ENCODE data around the gene DNAJB11. TPM values are rescaled to one million over a fixed set of nuclear protein-coding genes. Genes with fewer than 3 reads are reported as not detected.
A peak's percentile ranks its signal among the peaks of the same experiment; 100 is the strongest.

Gene DNAJB11
- 63.2 and 65.9 TPM in 2 replicates for total RNA-seq (2014; rRNA removed; shearing (Covaris generic))
- 99.3 and 102 TPM in 2 replicates for polyA plus RNA-seq (2016; fragmentation: Nextera tagmentation; extraction: Ambion mirVana)

DNA sequence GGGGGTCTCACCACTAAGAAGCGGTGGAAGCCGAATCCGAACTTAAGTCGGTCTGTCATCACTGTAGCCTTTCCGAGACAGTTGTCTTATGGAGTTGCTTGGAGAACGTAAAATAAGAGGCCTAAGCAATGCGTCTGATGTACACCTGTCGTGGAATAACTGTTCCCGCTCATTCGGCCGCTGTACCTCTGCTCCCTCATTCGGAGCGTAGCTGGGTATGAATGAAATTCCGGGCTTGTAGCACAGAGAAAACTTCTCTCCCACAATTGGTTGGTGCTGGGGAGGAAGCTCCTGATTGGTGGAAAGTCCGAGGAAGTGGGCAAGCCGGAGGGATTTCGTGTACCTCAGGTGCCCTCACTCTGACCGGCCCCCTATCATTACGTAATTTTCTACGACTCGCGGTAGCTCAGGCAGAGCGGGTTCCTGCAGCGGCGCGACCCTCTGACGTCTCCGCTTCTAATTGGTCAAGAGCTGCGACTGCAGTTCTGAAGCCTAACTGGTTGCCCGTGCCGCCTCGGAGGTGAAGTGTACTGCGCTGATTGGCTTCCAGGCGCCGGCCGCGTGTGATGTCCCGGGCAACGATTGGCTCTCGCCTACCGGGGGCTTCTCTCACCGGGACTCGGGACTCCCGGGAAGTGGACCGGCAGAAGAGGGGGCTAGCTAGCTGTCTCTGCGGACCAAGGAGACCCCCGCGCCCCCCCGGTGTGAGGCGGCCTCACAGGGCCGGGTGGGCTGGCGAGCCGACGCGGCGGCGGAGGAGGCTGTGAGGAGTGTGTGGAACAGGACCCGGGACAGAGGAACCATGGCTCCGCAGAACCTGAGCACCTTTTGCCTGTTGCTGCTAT is at the start of gene DNAJB11:
DNAJB11 (plus strand) TSS at position 625 of the 845 bp plus-strand sequence; CDS start at position 803, 178 bp downstream.
- Histone ChIP-seq H3K4me1 (ENCODE audit: insufficient read depth) (peaks cover 15% of the 10 kb centered on the region), H3K27ac (peak within 1 kb of the TSS; percentile 67), H3K79me2 (ENCODE audit: insufficient read depth) (peaks cover 65% of the 10 kb centered on the region), H4K20me1 (ENCODE audit: insufficient read depth) (no peaks in the 10 kb centered on the region), H3K27me3 (replicated peaks; ENCODE audit: insufficient read depth) (no peaks in the 10 kb centered on the region), H3K9me2 (ENCODE audit: insufficient read depth) (no peaks in the 10 kb centered on the region), H3K9me3 (ENCODE audit: low read depth) (no peaks in the 10 kb centered on the region), H3F3A (ENCODE audit: insufficient read depth) (no peaks in the 10 kb centered on the region), H3K36me3 (ENCODE audit: low read depth) (peaks cover 20% of the 10 kb centered on the region), H3K4me2 (ENCODE audit: unreplicated experiment) (peak within 1 kb of the TSS; percentile 96), H3K4me3 (peak within 1 kb of the TSS; percentile 92), H2AFZ (peak within 1 kb of the TSS; percentile 97), H3K9ac (peak within 1 kb of the TSS; percentile 94)
- TF ChIP-seq EZH2 (IDR thresholded peaks at IDR 0.05; ENCODE audit: insufficient read depth, poor library complexity, severe bottlenecking), result no peak
- no peak for TF ChIP-seq EZH2phosphoT487 (IDR thresholded peaks at IDR 0.05; ENCODE audit: insufficient read depth, low read depth)
- in situ Hi-C loops (cut with MboI), result no loop called here
- DNase-seq, result peak; percentile 100
- WGBS, 2 experiments (ENCODE audit: low coverage in 1 of 2, low lambda C conversion rate in 2 of 2, missing lambda C conversion rate in 2 of 2), result 1 to 2% methylated on average over 53 to 59 of the region's 59 CpGs

DNA sequence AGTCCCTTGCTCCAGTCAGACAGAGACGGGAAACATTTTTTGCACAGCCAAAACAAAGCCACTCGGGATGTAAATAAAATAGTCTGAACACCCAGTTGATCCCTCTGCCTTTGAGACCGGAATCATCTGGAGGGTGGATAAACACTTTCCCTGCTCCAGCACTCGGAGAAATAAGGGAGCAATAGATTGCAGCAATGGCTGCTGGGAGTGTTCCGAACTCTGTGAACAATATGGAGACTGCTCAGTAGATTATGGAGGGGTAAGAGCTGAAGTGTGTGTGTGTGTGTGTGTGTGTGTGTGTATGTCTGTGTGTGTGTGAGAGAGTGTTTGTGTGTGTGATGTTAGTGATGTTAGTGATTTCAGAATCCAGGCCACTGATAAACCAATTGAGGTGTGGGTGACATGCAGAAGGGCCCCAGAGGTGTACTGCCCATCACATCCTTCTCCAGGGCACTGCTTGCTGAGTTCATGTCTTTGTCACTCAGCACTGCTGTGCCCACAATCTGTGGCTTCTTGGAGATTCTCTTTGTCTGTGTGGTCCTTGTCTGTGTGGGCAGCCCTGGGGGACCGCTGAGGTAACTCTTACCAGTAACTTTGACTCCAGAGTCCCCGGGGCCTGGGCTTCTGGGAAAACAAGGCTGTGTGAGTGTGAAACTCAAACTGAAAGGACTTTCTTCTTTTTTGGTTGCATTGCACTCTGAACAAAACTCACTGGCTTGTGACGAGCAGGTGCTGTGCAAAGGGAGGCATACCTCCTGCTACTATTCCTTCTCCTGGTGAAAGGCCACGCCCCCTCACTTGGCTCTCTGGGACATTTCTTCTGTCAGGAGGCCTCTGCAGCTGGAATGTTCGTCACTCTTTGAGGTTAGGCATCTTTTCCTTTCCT is 49.3 kb upstream of the DNAJB11 start:
- H3K4me1 ChIP-seq (ENCODE audit: insufficient read depth), result no peaks in the 10 kb centered on the region
- H3K79me2 ChIP-seq (ENCODE audit: insufficient read depth), result no peaks in the 10 kb centered on the region
- H4K20me1 ChIP-seq (ENCODE audit: insufficient read depth), result no peaks in the 10 kb centered on the region
- DNase-seq, result no peak
- no peaks in the 10 kb centered on the region for H3K9me2 ChIP-seq (ENCODE audit: insufficient read depth)
- no peak overlapping the region for H3K4me3 ChIP-seq
- H3K36me3 ChIP-seq (ENCODE audit: low read depth), result no peaks in the 10 kb centered on the region
- TF ChIP-seq EZH2phosphoT487 (IDR thresholded peaks at IDR 0.05; ENCODE audit: insufficient read depth, low read depth) (no peak), EZH2 (IDR thresholded peaks at IDR 0.05; ENCODE audit: insufficient read depth, poor library complexity, severe bottlenecking) (no peak)
- no peak overlapping the region for H3K27ac ChIP-seq
- H3K4me2 ChIP-seq (ENCODE audit: unreplicated experiment), result no peak overlapping the region
- H3K27me3 ChIP-seq (replicated peaks; ENCODE audit: insufficient read depth), result peaks cover 54% of the 10 kb centered on the region
- no peaks in the 10 kb centered on the region for H3K9me3 ChIP-seq (ENCODE audit: low read depth)
- no peak overlapping the region for H3K9ac ChIP-seq
- WGBS, 2 experiments (ENCODE audit: low coverage in 1 of 2, low lambda C conversion rate in 2 of 2, missing lambda C conversion rate in 2 of 2), result 44 to 45% methylated on average over 10 of the region's 10 CpGs
- H2AFZ ChIP-seq, result no peak overlapping the region
- H3F3A ChIP-seq (ENCODE audit: insufficient read depth), result no peaks in the 10 kb centered on the region
- in situ Hi-C loops (cut with MboI), result no loop called here

DNA sequence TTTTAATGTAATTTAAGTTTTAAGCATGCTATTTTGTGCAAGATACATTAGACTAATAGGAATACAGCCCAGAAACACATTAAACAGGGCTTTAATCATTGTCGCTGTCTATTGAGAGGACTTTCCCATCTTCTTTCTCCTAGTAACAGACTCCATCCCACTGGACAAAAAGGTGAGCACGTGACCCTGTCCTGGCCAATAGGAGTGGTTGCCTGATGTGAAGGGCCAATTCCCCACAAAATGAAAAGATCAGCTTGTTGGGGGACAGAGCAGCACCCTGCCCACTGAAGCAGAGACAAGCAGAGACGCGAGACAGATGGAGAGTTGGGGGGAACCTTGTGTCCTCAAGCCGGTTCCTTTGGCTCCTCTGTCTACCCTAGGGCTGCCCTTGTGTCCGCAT is 47.5 kb upstream of the DNAJB11 start:
- TF ChIP-seq EZH2phosphoT487 (IDR thresholded peaks at IDR 0.05; ENCODE audit: insufficient read depth, low read depth), result no peak
- no peak for TF ChIP-seq EZH2 (IDR thresholded peaks at IDR 0.05; ENCODE audit: insufficient read depth, poor library complexity, severe bottlenecking)
- Histone ChIP-seq H3K27ac (no peak overlapping the region), H3K27me3 (replicated peaks; ENCODE audit: insufficient read depth) (peaks cover 63% of the 10 kb centered on the region), H3K9me2 (ENCODE audit: insufficient read depth) (no peaks in the 10 kb centered on the region), H3F3A (ENCODE audit: insufficient read depth) (no peaks in the 10 kb centered on the region), H4K20me1 (ENCODE audit: insufficient read depth) (no peaks in the 10 kb centered on the region), H2AFZ (no peak overlapping the region), H3K9ac (no peak overlapping the region), H3K4me3 (no peak overlapping the region), H3K36me3 (ENCODE audit: low read depth) (no peaks in the 10 kb centered on the region), H3K79me2 (ENCODE audit: insufficient read depth) (no peaks in the 10 kb centered on the region), H3K4me2 (ENCODE audit: unreplicated experiment) (no peak overlapping the region), H3K4me1 (ENCODE audit: insufficient read depth) (no peaks in the 10 kb centered on the region), H3K9me3 (ENCODE audit: low read depth) (no peaks in the 10 kb centered on the region)
- DNase-seq, result no peak
- in situ Hi-C loops (cut with MboI), result no loop called here
- 66 to 71% methylated on average over 6 of the region's 6 CpGs for WGBS, 2 experiments (ENCODE audit: low coverage in 1 of 2, low lambda C conversion rate in 2 of 2, missing lambda C conversion rate in 2 of 2)

DNA sequence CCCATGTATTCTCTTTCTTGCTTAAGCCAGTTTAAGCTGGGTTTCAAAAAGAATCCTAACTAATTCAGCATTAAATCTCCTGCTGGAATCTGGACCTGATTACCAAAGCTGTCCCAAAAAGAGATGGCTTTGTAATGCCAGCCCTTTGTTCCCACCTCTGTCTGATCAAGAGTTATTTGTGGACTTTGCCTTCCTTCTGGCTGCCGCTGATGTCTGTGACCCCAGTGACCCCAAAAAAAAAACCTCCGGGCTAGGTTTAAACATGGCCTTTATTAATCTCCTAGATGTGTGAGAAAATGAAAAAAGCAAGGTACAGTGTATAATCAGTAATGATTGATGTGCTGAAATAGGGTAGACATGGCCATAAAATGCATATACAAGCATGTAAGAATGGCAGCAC is 47.1 kb upstream of the DNAJB11 start:
- Histone ChIP-seq H3K36me3 (ENCODE audit: low read depth) (no peaks in the 10 kb centered on the region), H3K27ac (no peak overlapping the region), H4K20me1 (ENCODE audit: insufficient read depth) (no peaks in the 10 kb centered on the region), H3F3A (ENCODE audit: insufficient read depth) (no peaks in the 10 kb centered on the region), H3K4me2 (ENCODE audit: unreplicated experiment) (no peak overlapping the region), H3K9me3 (ENCODE audit: low read depth) (no peaks in the 10 kb centered on the region), H3K9me2 (ENCODE audit: insufficient read depth) (no peaks in the 10 kb centered on the region), H3K9ac (no peak overlapping the region), H3K79me2 (ENCODE audit: insufficient read depth) (no peaks in the 10 kb centered on the region), H2AFZ (no peak overlapping the region), H3K27me3 (replicated peaks; ENCODE audit: insufficient read depth) (peaks cover 63% of the 10 kb centered on the region), H3K4me3 (no peak overlapping the region), H3K4me1 (ENCODE audit: insufficient read depth) (no peaks in the 10 kb centered on the region)
- no peak for TF ChIP-seq EZH2phosphoT487 (IDR thresholded peaks at IDR 0.05; ENCODE audit: insufficient read depth, low read depth)
- no peak for TF ChIP-seq EZH2 (IDR thresholded peaks at IDR 0.05; ENCODE audit: insufficient read depth, poor library complexity, severe bottlenecking)
- no peak for DNase-seq
- in situ Hi-C loops (cut with MboI), result no loop called here
- 0% methylated on average over 2 of the region's 2 CpGs for WGBS, 2 experiments (ENCODE audit: low coverage in 1 of 2, low lambda C conversion rate in 2 of 2, missing lambda C conversion rate in 2 of 2)

Data from GM23248 (cell line).